Heart left ventricle (tissue), 13 donors: ENCODE measurements around the gene PRPF39.

ENCODE experiments used
- POLR2A ChIP-seq, 2 donors: fragments of 450-650 bp; IDR thresholded peaks; one replicate each; pipeline ENCODE4 v1.6.1; 2017; ENCODE audit warnings: antibody characterized with exemption in 2 of 2, mild to moderate bottlenecking in 2 of 2, moderate library complexity in 2 of 2
- TF ChIP-seq, protein P1 (sequence below), 12 donors: fragments of 200-600 bp; sonication (generic) in 4 of 12; IDR thresholded peaks; one replicate each; pipeline versions ENCODE4 v1.5.0 to v1.8.0; 2018 to 2022; ENCODE audit warnings: antibody characterized with exemption in 12 of 12, mild to moderate bottlenecking in 5 of 12
- donor health status: ischemic (EF 13 %, LVEDD 7.1; RV severe dilation, severe dysfunction).
- donor health status: DM: no; HTN: yes; CAD: no.
- donor health status: DM: no; HTN: no; CAD: no.
- donor health status: ischemic (EF 25% LVEDD 6.9; RV normal size, moderate dysfunction).
- donor health status: ischemic (EF 25% LVEDD 5.7; RV mildly dilated, moderate dysfunction).
- donor health status: ischemic (EF 35%, LVEDD 5.7; RV mildly dilated, moderate dysfunction).
- donor health status: nonischemic (EF 11% LVEDD 7.7; RV severe dilation, severe dysfunction).
- donor health status: DM: yes; HTN: yes; CAD: no.
- donor health status: PGD.
- donor health status: ischemic (EF 29% LVEDD 5.4; RV normal size, mild dysfunction).
- donor health status: nonischemic (EF 23%, LVEDD 6.1; RV moderate dilation, normal function).

DNA sequence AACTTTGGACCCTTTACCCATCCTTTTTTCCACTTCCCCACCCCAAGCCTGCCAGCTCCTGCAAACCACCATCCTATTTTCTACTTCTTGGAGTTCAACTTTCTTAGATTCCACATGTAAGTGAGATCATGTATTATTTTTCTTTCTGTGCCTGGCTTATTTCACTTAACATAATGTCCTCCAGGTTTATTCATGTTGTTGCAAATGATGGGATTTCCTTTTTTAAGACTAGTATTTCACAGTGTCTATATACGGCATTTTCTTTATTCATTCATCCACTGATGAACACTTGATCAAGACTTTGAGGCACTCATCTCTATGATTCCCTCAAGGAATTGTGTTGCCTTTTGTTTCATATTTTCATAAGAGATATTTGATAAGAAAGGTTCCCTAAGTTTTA, 5.6 kb upstream of the PRPF39 start:
- TF ChIP-seq, protein P1, sequence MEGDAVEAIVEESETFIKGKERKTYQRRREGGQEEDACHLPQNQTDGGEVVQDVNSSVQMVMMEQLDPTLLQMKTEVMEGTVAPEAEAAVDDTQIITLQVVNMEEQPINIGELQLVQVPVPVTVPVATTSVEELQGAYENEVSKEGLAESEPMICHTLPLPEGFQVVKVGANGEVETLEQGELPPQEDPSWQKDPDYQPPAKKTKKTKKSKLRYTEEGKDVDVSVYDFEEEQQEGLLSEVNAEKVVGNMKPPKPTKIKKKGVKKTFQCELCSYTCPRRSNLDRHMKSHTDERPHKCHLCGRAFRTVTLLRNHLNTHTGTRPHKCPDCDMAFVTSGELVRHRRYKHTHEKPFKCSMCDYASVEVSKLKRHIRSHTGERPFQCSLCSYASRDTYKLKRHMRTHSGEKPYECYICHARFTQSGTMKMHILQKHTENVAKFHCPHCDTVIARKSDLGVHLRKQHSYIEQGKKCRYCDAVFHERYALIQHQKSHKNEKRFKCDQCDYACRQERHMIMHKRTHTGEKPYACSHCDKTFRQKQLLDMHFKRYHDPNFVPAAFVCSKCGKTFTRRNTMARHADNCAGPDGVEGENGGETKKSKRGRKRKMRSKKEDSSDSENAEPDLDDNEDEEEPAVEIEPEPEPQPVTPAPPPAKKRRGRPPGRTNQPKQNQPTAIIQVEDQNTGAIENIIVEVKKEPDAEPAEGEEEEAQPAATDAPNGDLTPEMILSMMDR (IDR thresholded peaks at IDR 0.05), result no peak
- TF ChIP-seq POLR2A (IDR thresholded peaks at IDR 0.05), result no peak
